SK-N-SH (cell line): Measurements from ENCODE around the gene SLC35A4.

ENCODE experiments used
- EZH2phosphoT487 ChIP-seq: fragments of 200-600 bp; sonication (generic); IDR thresholded peaks from 2 replicates; pipeline ENCODE4 v1.6.1; 2017; ENCODE audit warnings: low read depth, mixed run types, mild to moderate bottlenecking, antibody characterized with exemption, moderate library complexity, borderline replicate concordance
- TAF1 ChIP-seq: IDR thresholded peaks from 2 replicates; pipeline ENCODE4 v1.6.1; 2012; ENCODE audit warnings: low read depth, mild to moderate bottlenecking, low read length, moderate library complexity, borderline replicate concordance
- TF ChIP-seq, protein P1 (sequence below): fragments of 200-600 bp; sonication (generic); IDR thresholded peaks from 2 replicates; pipeline ENCODE4 v1.6.1; 2017; ENCODE audit warnings: antibody characterized with exemption, mild to moderate bottlenecking, moderate library complexity
- TF ChIP-seq, protein P2 (sequence below): IDR thresholded peaks from 2 replicates; pipeline ENCODE4 v1.6.1; 2012; ENCODE audit warnings: mild to moderate bottlenecking, low read depth, low read length, moderate library complexity

DNA sequence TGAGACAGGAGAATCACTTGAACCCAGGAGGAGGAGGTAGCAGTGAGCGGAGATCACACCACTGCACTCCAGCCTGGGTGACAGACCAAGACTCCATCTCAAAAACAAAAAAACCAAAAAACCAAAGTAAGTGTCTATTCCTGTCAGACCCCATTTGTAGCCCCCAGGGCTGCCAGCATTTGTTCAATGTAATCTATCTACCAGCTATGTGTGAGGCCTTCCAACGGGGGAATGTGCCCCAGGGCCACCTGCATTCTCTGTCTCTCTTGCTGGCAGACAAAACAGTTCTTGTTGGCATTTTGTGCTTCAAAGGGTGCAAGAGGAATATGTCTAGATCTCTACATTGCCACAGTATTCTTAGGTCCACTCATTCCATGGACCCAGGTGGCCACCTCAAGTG lies 34.2 kb downstream of the SLC35A4 start:
- TF ChIP-seq TAF1: no peak
- TF ChIP-seq, protein P1, sequence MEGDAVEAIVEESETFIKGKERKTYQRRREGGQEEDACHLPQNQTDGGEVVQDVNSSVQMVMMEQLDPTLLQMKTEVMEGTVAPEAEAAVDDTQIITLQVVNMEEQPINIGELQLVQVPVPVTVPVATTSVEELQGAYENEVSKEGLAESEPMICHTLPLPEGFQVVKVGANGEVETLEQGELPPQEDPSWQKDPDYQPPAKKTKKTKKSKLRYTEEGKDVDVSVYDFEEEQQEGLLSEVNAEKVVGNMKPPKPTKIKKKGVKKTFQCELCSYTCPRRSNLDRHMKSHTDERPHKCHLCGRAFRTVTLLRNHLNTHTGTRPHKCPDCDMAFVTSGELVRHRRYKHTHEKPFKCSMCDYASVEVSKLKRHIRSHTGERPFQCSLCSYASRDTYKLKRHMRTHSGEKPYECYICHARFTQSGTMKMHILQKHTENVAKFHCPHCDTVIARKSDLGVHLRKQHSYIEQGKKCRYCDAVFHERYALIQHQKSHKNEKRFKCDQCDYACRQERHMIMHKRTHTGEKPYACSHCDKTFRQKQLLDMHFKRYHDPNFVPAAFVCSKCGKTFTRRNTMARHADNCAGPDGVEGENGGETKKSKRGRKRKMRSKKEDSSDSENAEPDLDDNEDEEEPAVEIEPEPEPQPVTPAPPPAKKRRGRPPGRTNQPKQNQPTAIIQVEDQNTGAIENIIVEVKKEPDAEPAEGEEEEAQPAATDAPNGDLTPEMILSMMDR: no peak
- TF ChIP-seq, protein P2, sequence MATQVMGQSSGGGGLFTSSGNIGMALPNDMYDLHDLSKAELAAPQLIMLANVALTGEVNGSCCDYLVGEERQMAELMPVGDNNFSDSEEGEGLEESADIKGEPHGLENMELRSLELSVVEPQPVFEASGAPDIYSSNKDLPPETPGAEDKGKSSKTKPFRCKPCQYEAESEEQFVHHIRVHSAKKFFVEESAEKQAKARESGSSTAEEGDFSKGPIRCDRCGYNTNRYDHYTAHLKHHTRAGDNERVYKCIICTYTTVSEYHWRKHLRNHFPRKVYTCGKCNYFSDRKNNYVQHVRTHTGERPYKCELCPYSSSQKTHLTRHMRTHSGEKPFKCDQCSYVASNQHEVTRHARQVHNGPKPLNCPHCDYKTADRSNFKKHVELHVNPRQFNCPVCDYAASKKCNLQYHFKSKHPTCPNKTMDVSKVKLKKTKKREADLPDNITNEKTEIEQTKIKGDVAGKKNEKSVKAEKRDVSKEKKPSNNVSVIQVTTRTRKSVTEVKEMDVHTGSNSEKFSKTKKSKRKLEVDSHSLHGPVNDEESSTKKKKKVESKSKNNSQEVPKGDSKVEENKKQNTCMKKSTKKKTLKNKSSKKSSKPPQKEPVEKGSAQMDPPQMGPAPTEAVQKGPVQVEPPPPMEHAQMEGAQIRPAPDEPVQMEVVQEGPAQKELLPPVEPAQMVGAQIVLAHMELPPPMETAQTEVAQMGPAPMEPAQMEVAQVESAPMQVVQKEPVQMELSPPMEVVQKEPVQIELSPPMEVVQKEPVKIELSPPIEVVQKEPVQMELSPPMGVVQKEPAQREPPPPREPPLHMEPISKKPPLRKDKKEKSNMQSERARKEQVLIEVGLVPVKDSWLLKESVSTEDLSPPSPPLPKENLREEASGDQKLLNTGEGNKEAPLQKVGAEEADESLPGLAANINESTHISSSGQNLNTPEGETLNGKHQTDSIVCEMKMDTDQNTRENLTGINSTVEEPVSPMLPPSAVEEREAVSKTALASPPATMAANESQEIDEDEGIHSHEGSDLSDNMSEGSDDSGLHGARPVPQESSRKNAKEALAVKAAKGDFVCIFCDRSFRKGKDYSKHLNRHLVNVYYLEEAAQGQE: no peak
- TF ChIP-seq EZH2phosphoT487: no peak
